OCI-LY3 (cell line): ENCODE data around the gene PSMA3.

Experiments used
- EZH2phosphoT487 ChIP-seq: fragments of 200-600 bp; shearing (Covaris generic); IDR thresholded peaks from 2 replicates; pipeline ENCODE4 v1.6.1; 2018; ENCODE audit warnings: antibody characterized with exemption, mixed run types, low read depth
- TF ChIP-seq, protein P1 (sequence below): fragments of 200-600, 300-600 bp; sonication (generic); IDR thresholded peaks from 2 replicates; pipeline ENCODE4 v1.5.1; 2014; ENCODE audit warnings: antibody characterized with exemption, low read length, low read depth

GRCh38 chr14:58305730-58306129 lies 61.1 kb downstream of the PSMA3 start:
- TF ChIP-seq, protein P1, sequence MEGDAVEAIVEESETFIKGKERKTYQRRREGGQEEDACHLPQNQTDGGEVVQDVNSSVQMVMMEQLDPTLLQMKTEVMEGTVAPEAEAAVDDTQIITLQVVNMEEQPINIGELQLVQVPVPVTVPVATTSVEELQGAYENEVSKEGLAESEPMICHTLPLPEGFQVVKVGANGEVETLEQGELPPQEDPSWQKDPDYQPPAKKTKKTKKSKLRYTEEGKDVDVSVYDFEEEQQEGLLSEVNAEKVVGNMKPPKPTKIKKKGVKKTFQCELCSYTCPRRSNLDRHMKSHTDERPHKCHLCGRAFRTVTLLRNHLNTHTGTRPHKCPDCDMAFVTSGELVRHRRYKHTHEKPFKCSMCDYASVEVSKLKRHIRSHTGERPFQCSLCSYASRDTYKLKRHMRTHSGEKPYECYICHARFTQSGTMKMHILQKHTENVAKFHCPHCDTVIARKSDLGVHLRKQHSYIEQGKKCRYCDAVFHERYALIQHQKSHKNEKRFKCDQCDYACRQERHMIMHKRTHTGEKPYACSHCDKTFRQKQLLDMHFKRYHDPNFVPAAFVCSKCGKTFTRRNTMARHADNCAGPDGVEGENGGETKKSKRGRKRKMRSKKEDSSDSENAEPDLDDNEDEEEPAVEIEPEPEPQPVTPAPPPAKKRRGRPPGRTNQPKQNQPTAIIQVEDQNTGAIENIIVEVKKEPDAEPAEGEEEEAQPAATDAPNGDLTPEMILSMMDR, result no peak
- TF ChIP-seq EZH2phosphoT487, result no peak
